Esophagus muscularis mucosa (tissue), 4 donors: ENCODE measurements around the gene PREX1. TPM values are rescaled to one million over a fixed set of nuclear protein-coding genes. Genes with fewer than 3 reads are reported as not detected.

Experiments
- DNase-seq: peaks from one replicate; pipeline ENCODE4 v3.0.0-alpha.2; 2017; ENCODE audit errors: extremely low spot score
- H3K27ac ChIP-seq, 4 donors: fragments of 200-600 bp; sonication (generic); replicated peaks in 1 of 4; 1 replicate in 3 of 4; 2 replicates in 1 of 4; pipeline ENCODE4 v1.5.1; 2016 to 2019; ENCODE audit warnings: mild to moderate bottlenecking in 1 of 4
- H3K27me3 ChIP-seq, 4 donors: fragments of 200-600 bp; sonication (generic); one replicate each; pipeline versions ENCODE4 v1.5.1 to v1.6.0; 2016 to 2019
- H3K36me3 ChIP-seq, 4 donors: fragments of 200-600 bp; sonication (generic); one replicate each; pipeline ENCODE4 v1.5.1; 2016 to 2019
- H3K4me1 ChIP-seq, 4 donors: fragments of 200-600 bp; sonication (generic); one replicate each; pipeline ENCODE4 v1.5.1; 2016 to 2019
- H3K4me3 ChIP-seq, 4 donors: fragments of 200-600 bp; sonication (generic); 1 replicate in 2 of 4; 2 replicates in 2 of 4; pipeline ENCODE4 v1.5.1; 2016 to 2019; ENCODE audit warnings: mild to moderate bottlenecking in 4 of 4, moderate library complexity in 1 of 4
- H3K9me3 ChIP-seq, 4 donors: fragments of 200-600 bp; sonication (generic); 1 replicate in 3 of 4; 2 replicates in 1 of 4; pipeline ENCODE4 v1.5.1; 2016 to 2019
- CTCF ChIP-seq, 3 experiments: fragments of 200-600 bp in 2 of 3; fragments of 450-650 bp in 1 of 3; sonication (generic) in 2 of 3; IDR thresholded peaks; one replicate each; pipeline ENCODE4 v1.5.1; 2017 to 2019; ENCODE audit warnings: antibody characterized with exemption in 3 of 3, mild to moderate bottlenecking in 2 of 3, moderate library complexity in 1 of 3
- EP300 ChIP-seq: sonication (generic); formaldehyde crosslinking; IDR thresholded peaks from one replicate; pipeline ENCODE4 v1.6.1; 2017; ENCODE audit warnings: antibody characterized with exemption
- POLR2A ChIP-seq: fragments of 450-650 bp; IDR thresholded peaks from one replicate; pipeline ENCODE4 v1.6.1; 2017; ENCODE audit warnings: antibody characterized with exemption, moderate library complexity, mild to moderate bottlenecking, low read depth
- POLR2AphosphoS5 ChIP-seq, 2 donors: sonication (generic); formaldehyde crosslinking; IDR thresholded peaks; one replicate each; pipeline ENCODE4 v1.6.1; 2017; ENCODE audit warnings: antibody characterized with exemption in 2 of 2
- WGBS: methylation state at CpG from one replicate; pipeline ENCODE4 v1.1.5; 2018; 5-methylcytosine and 5-hydroxymethylcytosine counted together
- intact Hi-C: fragments of 100-400 bp; cut with DNase I; formaldehyde crosslinking; loops from one replicate; pipeline ENCODE4 v1.15.1; 2023
- total RNA-seq, 4 donors: library from RNA; depleted of rRNA; stranded (reverse); fragments of >200 nt; gene quantifications; one replicate each; pipeline versions ENCODE4 v1.1.0 to v1.2.1, GENCODE V29; 2016

The PREX1 gene
- total RNA-seq, 4 donors from 2014 or later = 20.8 to 37.1 (median 24.3) TPM

GRCh38 chr20:48622421-48622820, 205.4 kb downstream of the PREX1 start:
- Histone ChIP-seq H3K4me1 (peaks cover 20 to 27% (median 22%) of the 10 kb centered on the region in 4 donors), H3K4me3 (no peak overlapping the region), H3K36me3 (peaks cover 6 to 34% (median 23%) of the 10 kb centered on the region in 4 donors), H3K9me3 (no peaks in the 10 kb centered on the region), H3K27me3 (no peaks in the 10 kb centered on the region), H3K27ac (no peak overlapping the region)
- TF ChIP-seq CTCF (IDR thresholded peaks at IDR 0.05) (no peak), POLR2A (no peak), POLR2AphosphoS5 (IDR thresholded peaks at IDR 0.05) (no peak), EP300 (no peak)
- intact Hi-C loops = loop anchor here (5.0 to 10.0 kb wide), 4 partner anchors 325 to 945 kb away; no protein-coding TSS in a partner anchor
- 69% methylated on average over 7 of the region's 11 CpGs for WGBS
- no peak for DNase-seq

GRCh38 chr20:48621376-48622078, 206.3 kb downstream of the PREX1 start:
- TF ChIP-seq POLR2A (no peak), CTCF (IDR thresholded peaks at IDR 0.05) (no peak), EP300 (no peak), POLR2AphosphoS5 (IDR thresholded peaks at IDR 0.05) (no peak)
- intact Hi-C loops = loop anchor here (2.0 to 10.0 kb wide), 5 partner anchors 324 to 957 kb away; no protein-coding TSS in a partner anchor

DNA sequence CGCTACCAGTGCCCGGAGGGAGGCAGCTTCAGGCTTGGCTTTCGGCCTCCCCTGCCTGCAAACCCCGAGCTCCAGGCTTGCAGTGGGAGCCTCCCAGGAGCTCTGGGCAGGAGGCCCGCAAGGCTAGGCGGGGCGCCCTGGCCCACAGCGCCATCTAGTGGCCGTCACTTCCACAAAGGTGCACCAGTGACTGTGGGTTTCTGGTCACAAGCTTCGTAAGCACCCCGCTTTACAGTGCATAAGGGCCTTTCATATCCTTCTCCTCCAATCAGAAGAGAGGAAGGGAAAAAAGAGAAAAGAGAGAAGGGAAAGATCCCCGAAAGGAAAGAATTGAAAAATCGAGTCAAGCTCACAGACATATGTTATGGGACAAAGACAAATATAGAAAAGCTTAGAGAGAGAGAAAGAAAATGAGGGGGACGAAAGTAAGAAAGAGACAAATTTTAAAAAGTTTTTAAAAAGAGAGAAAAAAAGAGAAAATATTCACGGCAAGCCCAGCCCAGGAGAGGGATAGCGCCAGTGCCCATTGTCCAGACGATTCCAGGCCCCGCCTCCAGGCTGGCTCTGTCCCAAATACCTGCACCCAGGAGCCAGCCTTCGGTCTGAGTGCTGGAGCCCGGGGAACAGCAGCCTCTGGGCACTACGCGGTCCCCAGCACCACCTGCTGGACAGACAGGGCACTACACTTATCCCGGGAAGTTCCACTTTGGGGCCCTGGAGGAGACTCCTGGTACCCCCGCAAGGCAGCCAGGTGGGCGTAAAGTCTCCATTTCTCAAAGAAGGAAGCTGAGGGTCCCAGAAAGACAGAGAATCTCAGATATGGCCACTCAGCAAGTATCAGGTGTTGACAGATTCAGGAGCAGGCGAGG, 207.1 kb downstream of the PREX1 start:
- Histone ChIP-seq H3K9me3 (no peaks in the 10 kb centered on the region), H3K27me3 (no peaks in the 10 kb centered on the region), H3K4me1 (peaks cover 20 to 27% (median 22%) of the 10 kb centered on the region in 4 donors), H3K4me3 (peak overlapping the region; percentile 37 to 43 (median 40)), H3K27ac (peak overlapping the region; percentile 2 to 53 (median 30)), H3K36me3 (peaks cover 5 to 21% (median 12%) of the 10 kb centered on the region in 4 donors)
- intact Hi-C loops = loop anchor here (2.0 to 10.0 kb wide), 5 partner anchors 323 to 956 kb away; no protein-coding TSS in a partner anchor
- TF ChIP-seq POLR2AphosphoS5 (IDR thresholded peaks at IDR 0.05) (peak in 1 of 2 donors; percentile 56), CTCF (IDR thresholded peaks at IDR 0.05) (peak; percentile 80 to 95 (median 82)), POLR2A (no peak)
- WGBS = 8% methylated on average over 26 of the region's 26 CpGs
- DNase-seq = no peak

More at GRCh38 chr20:48621376-48622078, 206.3 kb downstream of the PREX1 start:
- Histone ChIP-seq H3K27me3 (no peaks in the 10 kb centered on the region), H3K36me3 (peaks cover 6 to 29% (median 19%) of the 10 kb centered on the region in 4 donors), H3K27ac (no peak overlapping the region), H3K4me3 (no peak overlapping the region), H3K9me3 (no peaks in the 10 kb centered on the region), H3K4me1 (peaks cover 20 to 27% (median 22%) of the 10 kb centered on the region in 4 donors)
- WGBS = 63% methylated on average over 17 of the region's 23 CpGs
- no peak for DNase-seq

- H3K27ac ChIP-seq = peak overlapping the region in 3 of 4 donors; percentile 13 to 53 (median 45)
- intact Hi-C loops = loop anchor here (2.0 to 10.0 kb wide), 5 partner anchors 323 to 955 kb away; no protein-coding TSS in a partner anchor
- H3K36me3 ChIP-seq = peaks cover 0 to 15% (median 6%) of the 10 kb centered on the region in 4 donors
- no peaks in the 10 kb centered on the region for H3K9me3 ChIP-seq
- no peaks in the 10 kb centered on the region for H3K27me3 ChIP-seq
- no peak for TF ChIP-seq POLR2A
- no peak for TF ChIP-seq CTCF (IDR thresholded peaks at IDR 0.05)
- TF ChIP-seq POLR2AphosphoS5 (IDR thresholded peaks at IDR 0.05) = no peak
- TF ChIP-seq EP300 = no peak
- H3K4me1 ChIP-seq = peaks cover 20 to 27% (median 22%) of the 10 kb centered on the region in 4 donors
- DNase-seq = no peak
- WGBS = 40% methylated on average over 3 of the region's 8 CpGs
- H3K4me3 ChIP-seq = peak overlapping the region in 1 of 4 donors; percentile 37
Measured at GRCh38 chr20:48620154-48620506, 207.7 kb downstream of the PREX1 start.
